HPDE6-E6E7 (cell line): Measurements from ENCODE around the gene COA7.
"Not testable (repeated sequence)": the region's sequence is repeated elsewhere in the genome, so short reads cannot be mapped to it uniquely, and the experiment has no call there.

Experiments used
- DNase-seq: peaks from one replicate; pipeline ENCODE4 v3.0.0; 2011; ENCODE audit warnings: missing footprints; ENCODE audit errors: extremely low spot score

The COA7 gene

GRCh38 chr1:52697795-52698674, at the start of gene COA7:
Gene COA7, minus strand, starts transcription at chr1:52698347. Its CDS starts 21 bp downstream, at chr1:52698326.
- peak; percentile 84 for DNase-seq

- no peak for DNase-seq
These were observed 49.3 kb upstream of the COA7 start for GRCh38 chr1:52747450-52747849.

GRCh38 chr1:52746189-52746588, 48.0 kb upstream of the COA7 start:
- DNase-seq: no peak

- DNase-seq: no peak
These were observed 43.1 kb upstream of the COA7 start for GRCh38 chr1:52741259-52741658.

- DNase-seq: no peak
These were observed 41.7 kb upstream of the COA7 start for GRCh38 chr1:52739699-52740467.

GRCh38 chr1:52738893-52739292, 40.7 kb upstream of the COA7 start:
- no peak for DNase-seq

- DNase-seq: no peak
These were observed 40.0 kb upstream of the COA7 start for GRCh38 chr1:52738148-52738547.

GRCh38 chr1:52735371-52735770, 37.2 kb upstream of the COA7 start:
- DNase-seq: not testable (repeated sequence)

- no peak for DNase-seq
These were observed 35.2 kb upstream of the COA7 start for GRCh38 chr1:52733368-52733767.

- DNase-seq: no peak
These were observed 30.0 kb upstream of the COA7 start for GRCh38 chr1:52727956-52728656.

GRCh38 chr1:52727114-52727586, 29.0 kb upstream of the COA7 start:
- peak; percentile 4 for DNase-seq

GRCh38 chr1:52726265-52727113, 28.3 kb upstream of the COA7 start, which contains the start of gene ZYG11B:
Gene ZYG11B, plus strand, starts transcription at chr1:52726453. Its CDS starts 201 bp downstream, at chr1:52726654.
- DNase-seq: peak; percentile 92

GRCh38 chr1:52725903-52726264, 27.7 kb upstream of the COA7 start:
- no peak for DNase-seq

GRCh38 chr1:52723260-52723659, 25.1 kb upstream of the COA7 start:
- no peak for DNase-seq

- DNase-seq: not testable (repeated sequence)
These were observed 17.1 kb upstream of the COA7 start for GRCh38 chr1:52715296-52715695.

GRCh38 chr1:52713590-52713989, 15.4 kb upstream of the COA7 start:
- DNase-seq: no peak

GRCh38 chr1:52709016-52709415, 10.9 kb upstream of the COA7 start:
- DNase-seq: no peak

- DNase-seq: no peak
These were observed 9.9 kb upstream of the COA7 start for GRCh38 chr1:52707927-52708655.

GRCh38 chr1:52706941-52707926, 9.1 kb upstream of the COA7 start:
- no peak for DNase-seq
